HFFc6 (cell line): ENCODE data around the gene TMEM183A. TPM values are rescaled to one million over a fixed set of nuclear protein-coding genes. Genes with fewer than 3 reads are reported as not detected.

Source experiments
- DNase-seq: peaks from one replicate; pipeline ENCODE4 v3.0.0-alpha.2; 2018
- H3K27ac Mint-ChIP-seq: 2 replicates; pipeline ENCODE4 v1.8.0; 2020; ENCODE audit warnings: mild to moderate bottlenecking, mixed read lengths
- H3K27me3 Mint-ChIP-seq: 2 replicates; pipeline ENCODE4 v1.8.0; 2021; ENCODE audit warnings: mild to moderate bottlenecking, moderate library complexity, mixed read lengths; ENCODE audit not compliant: insufficient read depth
- H3K36me3 Mint-ChIP-seq: 2 replicates; pipeline ENCODE4 v1.8.0; 2021; ENCODE audit warnings: low read depth, mixed read lengths
- H3K4me1 Mint-ChIP-seq: 2 replicates; pipeline ENCODE4 v1.8.0; 2020; ENCODE audit warnings: low read depth, mixed read lengths
- H3K4me3 Mint-ChIP-seq: 2 replicates; pipeline ENCODE4 v1.8.0; 2020; ENCODE audit warnings: mild to moderate bottlenecking, moderate library complexity, mixed read lengths
- H3K9me3 Mint-ChIP-seq: 2 replicates; pipeline ENCODE4 v1.8.0; 2020; ENCODE audit warnings: mild to moderate bottlenecking, mixed read lengths
- total RNA-seq, 6 experiments: library from RNA; stranded (reverse); fragmentation: NEBNext Ultra II Directional; extraction: Animal tissue kit (Norgen Biotek cat#: 25700); gene quantifications; 2 replicates in 1 of 6; 3 replicates in 5 of 6; pipeline ENCODE4 v1.2.3, GENCODE V29; 2021
- TF ChIP-seq, protein P1 (sequence below): fragments of 200-600 bp; sonication (generic); IDR thresholded peaks from 2 replicates; pipeline ENCODE4 v1.5.0; 2021; ENCODE audit warnings: antibody characterized with exemption, mild to moderate bottlenecking

TMEM183A gene
- total RNA-seq, 6 experiments from 2014 or later: 38.6 to 50.6 (median 45.1) TPM

- no peak for DNase-seq
- Mint-ChIP-seq H3K27ac (no peak overlapping the region), H3K4me1 (peaks cover 12% of the 10 kb centered on the region), H3K9me3 (no peaks in the 10 kb centered on the region), H3K36me3 (no peaks in the 10 kb centered on the region), H3K27me3 (peaks cover 29% of the 10 kb centered on the region), H3K4me3 (no peak overlapping the region)
- TF ChIP-seq, protein P1, sequence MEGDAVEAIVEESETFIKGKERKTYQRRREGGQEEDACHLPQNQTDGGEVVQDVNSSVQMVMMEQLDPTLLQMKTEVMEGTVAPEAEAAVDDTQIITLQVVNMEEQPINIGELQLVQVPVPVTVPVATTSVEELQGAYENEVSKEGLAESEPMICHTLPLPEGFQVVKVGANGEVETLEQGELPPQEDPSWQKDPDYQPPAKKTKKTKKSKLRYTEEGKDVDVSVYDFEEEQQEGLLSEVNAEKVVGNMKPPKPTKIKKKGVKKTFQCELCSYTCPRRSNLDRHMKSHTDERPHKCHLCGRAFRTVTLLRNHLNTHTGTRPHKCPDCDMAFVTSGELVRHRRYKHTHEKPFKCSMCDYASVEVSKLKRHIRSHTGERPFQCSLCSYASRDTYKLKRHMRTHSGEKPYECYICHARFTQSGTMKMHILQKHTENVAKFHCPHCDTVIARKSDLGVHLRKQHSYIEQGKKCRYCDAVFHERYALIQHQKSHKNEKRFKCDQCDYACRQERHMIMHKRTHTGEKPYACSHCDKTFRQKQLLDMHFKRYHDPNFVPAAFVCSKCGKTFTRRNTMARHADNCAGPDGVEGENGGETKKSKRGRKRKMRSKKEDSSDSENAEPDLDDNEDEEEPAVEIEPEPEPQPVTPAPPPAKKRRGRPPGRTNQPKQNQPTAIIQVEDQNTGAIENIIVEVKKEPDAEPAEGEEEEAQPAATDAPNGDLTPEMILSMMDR: no peak
Observed at GRCh38 chr1:203051841-203052324, 44.7 kb downstream of the TMEM183A start.

DNA sequence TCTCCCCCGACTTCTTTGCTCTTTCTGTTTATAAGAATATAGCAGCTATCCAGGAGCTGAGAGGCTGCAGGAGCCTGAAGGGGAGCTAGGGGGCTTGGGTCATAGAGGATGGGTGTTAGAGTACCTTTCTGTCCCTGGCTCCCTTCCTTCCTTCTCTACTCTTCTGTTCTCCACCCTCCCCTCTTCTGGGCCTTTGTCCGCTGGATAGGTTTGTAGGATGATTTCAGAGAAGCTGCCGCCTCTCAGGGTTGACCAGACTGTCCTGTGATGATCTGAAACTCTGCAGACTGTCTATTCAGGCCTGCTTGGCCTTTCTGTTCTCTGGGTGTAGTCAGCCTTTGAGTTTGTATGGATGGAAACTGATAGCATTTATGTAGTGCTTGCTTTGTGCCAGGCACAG lies 45.4 kb downstream of the TMEM183A start:
- TF ChIP-seq, protein P1: no peak
- peaks cover 10% of the 10 kb centered on the region for H3K4me1 Mint-ChIP-seq
- H3K27ac Mint-ChIP-seq: no peak overlapping the region
- H3K36me3 Mint-ChIP-seq: no peaks in the 10 kb centered on the region
- DNase-seq: no peak
- H3K9me3 Mint-ChIP-seq: no peaks in the 10 kb centered on the region
- H3K4me3 Mint-ChIP-seq: no peak overlapping the region
- H3K27me3 Mint-ChIP-seq: peaks cover 26% of the 10 kb centered on the region

DNA sequence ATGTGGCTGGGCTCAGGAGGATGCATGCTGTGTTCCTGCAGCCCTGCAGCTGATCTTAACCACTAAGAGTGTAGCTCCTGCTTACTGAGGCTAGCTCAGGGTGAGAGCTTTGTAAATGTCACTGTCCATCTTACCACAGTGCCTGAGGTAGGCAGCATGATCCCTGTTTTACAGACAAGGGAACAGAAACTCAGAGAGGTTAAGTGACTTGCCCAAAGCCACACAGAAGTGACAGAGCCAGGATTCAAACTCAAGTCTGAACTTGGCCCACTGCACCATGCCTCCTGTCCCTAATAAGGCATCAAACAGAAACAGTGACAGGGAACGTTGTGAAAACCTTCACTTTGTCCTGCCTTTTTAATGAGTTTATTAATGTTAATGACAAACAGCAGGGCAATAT lies 47.0 kb downstream of the TMEM183A start:
- TF ChIP-seq, protein P1: no peak
- Mint-ChIP-seq H3K27me3 (peaks cover 23% of the 10 kb centered on the region), H3K4me3 (no peak overlapping the region), H3K36me3 (no peaks in the 10 kb centered on the region), H3K27ac (no peak overlapping the region), H3K4me1 (peaks cover 17% of the 10 kb centered on the region), H3K9me3 (no peaks in the 10 kb centered on the region)
- no peak for DNase-seq

DNA sequence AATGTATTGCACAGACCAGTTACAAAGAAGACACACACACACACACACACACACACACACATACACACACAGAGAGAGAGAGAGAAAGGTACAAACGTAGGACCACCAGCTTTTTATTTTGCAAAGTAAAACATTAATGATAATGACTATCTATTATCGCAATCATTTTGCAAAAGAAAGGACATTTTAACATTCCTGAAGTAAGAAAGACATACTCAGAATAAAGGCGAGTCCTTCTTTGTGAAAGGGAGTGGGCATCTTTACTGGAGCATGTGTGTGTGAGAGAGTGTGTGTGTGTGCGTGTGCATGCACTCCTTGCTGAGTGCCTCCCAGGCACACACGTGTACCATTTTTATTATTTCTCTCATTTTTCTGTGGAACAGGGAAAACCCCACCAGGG lies 47.5 kb downstream of the TMEM183A start:
- Mint-ChIP-seq H3K4me3 (no peak overlapping the region), H3K4me1 (peaks cover 17% of the 10 kb centered on the region), H3K36me3 (no peaks in the 10 kb centered on the region), H3K9me3 (no peaks in the 10 kb centered on the region), H3K27ac (no peak overlapping the region), H3K27me3 (peaks cover 27% of the 10 kb centered on the region)
- DNase-seq: no peak
- TF ChIP-seq, protein P1: no peak

DNA sequence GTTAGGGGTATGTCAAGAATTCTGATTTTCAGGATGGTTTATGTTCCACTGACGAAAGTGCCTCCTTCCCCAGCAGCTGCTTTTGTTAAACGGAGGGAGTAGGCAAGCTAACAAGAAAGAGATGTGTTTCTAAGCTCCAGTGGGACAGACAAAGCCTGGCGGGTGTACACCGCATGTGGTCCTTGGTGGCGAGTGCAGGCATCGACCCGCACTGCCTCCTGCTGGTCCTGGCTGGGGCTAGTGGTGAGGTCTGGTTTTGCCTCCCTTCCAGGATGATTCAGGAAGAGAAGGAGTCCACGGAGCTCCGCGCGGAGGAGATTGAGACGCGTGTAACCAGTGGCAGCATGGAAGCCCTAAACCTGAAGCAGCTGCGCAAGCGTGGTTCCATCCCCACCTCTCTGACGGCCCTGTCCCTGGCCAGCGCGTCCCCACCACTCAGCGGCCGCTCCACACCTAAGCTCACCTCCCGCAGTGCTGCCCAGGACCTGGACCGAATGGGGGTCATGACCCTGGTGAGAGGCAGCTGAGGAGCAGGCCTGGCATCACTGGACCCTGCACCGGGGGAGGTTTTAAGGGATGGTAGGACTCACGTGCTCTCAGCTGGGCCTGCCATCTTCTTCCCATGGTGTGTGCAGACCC lies 48.1 kb downstream of the TMEM183A start:
- H3K4me3 Mint-ChIP-seq: no peak overlapping the region
- peaks cover 32% of the 10 kb centered on the region for H3K27me3 Mint-ChIP-seq
- H3K27ac Mint-ChIP-seq: no peak overlapping the region
- H3K36me3 Mint-ChIP-seq: no peaks in the 10 kb centered on the region
- H3K9me3 Mint-ChIP-seq: no peaks in the 10 kb centered on the region
- no peak for DNase-seq
- H3K4me1 Mint-ChIP-seq: peaks cover 17% of the 10 kb centered on the region
- TF ChIP-seq, protein P1: peak; percentile 43
